B cell (primary cell): ENCODE measurements around the gene CREB5. TPM values are rescaled to one million over a fixed set of nuclear protein-coding genes. Genes with fewer than 3 reads are reported as not detected.

Experiments used
- ATAC-seq: fragments of 200-7000 bp; cut with Tn5 transposase; one replicate; pipeline ENCODE4 v1.10.0; 2021; ENCODE audit warnings: low read depth, mild to moderate bottlenecking, moderate number of reproducible peaks, moderate library complexity
- CTCF ChIA-PET: fragments of 350-600 bp; sonication (Branson Sonifier 250); formaldehyde crosslinking; loops from one replicate; lab custom pipeline; 2021; ENCODE audit warnings: antibody characterized with exemption, inconsistent platforms; lab: Charles Lee
- POLR2A ChIA-PET: fragments of 350-600 bp; sonication (Branson Sonifier 250); formaldehyde crosslinking; loops from one replicate; lab custom pipeline; 2021; ENCODE audit warnings: antibody characterized with exemption; lab: Charles Lee
- DNase-seq: peaks from one replicate; pipeline ENCODE4 v3.0.0; 2013
- H2AFZ ChIP-seq: 2 replicates; pipeline ENCODE4 v1.6.1; 2012; ENCODE audit warnings: mild to moderate bottlenecking, low read depth, low read length; ENCODE audit not compliant: insufficient read depth, poor library complexity, severe bottlenecking
- H3K27ac ChIP-seq, 2 donors: 1 replicate in 1 of 2; 2 replicates in 1 of 2; pipeline ENCODE4 v1.5.1; 2012 to 2013; ENCODE audit warnings: low read length in 2 of 2, mild to moderate bottlenecking in 2 of 2, moderate library complexity in 1 of 2
- H3K27me3 ChIP-seq, 4 experiments: fragments of 200-600 bp in 1 of 4; sonication (generic) in 1 of 4; replicated peaks in 1 of 4; 1 replicate in 2 of 4; 2 replicates in 2 of 4; pipeline versions ENCODE4 v1.6.1 to v1.7.0; 2013 to 2016; ENCODE audit warnings: low read length in 3 of 4, mild to moderate bottlenecking in 2 of 4, mixed read lengths in 1 of 4, moderate library complexity in 1 of 4; ENCODE audit not compliant: insufficient read depth in 4 of 4, control insufficient read depth in 3 of 4; ENCODE audit errors: control extremely low read depth in 1 of 4
- H3K36me3 ChIP-seq, 2 experiments: replicated peaks in 1 of 2; 1 replicate in 1 of 2; 2 replicates in 1 of 2; pipeline versions ENCODE4 v1.6.1 to v1.7.1; 2013; ENCODE audit warnings: low read length in 1 of 2; ENCODE audit not compliant: insufficient read depth in 2 of 2, control insufficient read depth in 1 of 2; ENCODE audit errors: control extremely low read depth in 1 of 2, extremely low read depth in 1 of 2
- H3K4me1 ChIP-seq, 2 donors: fragments of 200-600 bp in 1 of 2; sonication (generic) in 1 of 2; 1 replicate in 1 of 2; 2 replicates in 1 of 2; pipeline versions ENCODE4 v1.5.1 to v1.6.1; 2013 to 2017; ENCODE audit warnings: low read length in 2 of 2; ENCODE audit not compliant: control insufficient read depth in 2 of 2, insufficient read depth in 2 of 2
- H3K4me2 ChIP-seq: replicated peaks from 2 replicates; pipeline ENCODE3; 2012; ENCODE audit warnings: mild to moderate bottlenecking, low read depth, low read length; ENCODE audit not compliant: poor library complexity, severe bottlenecking
- H3K4me3 ChIP-seq, 5 experiments: fragments of 200-600 bp in 1 of 5; sonication (generic) in 1 of 5; 1 replicate in 3 of 5; 2 replicates in 2 of 5; pipeline versions ENCODE4 v1.5.1 to v1.7.0; 2011 to 2016; ENCODE audit warnings: low read length in 4 of 5, mild to moderate bottlenecking in 4 of 5, low read depth in 2 of 5, control low read depth in 1 of 5, moderate library complexity in 1 of 5; ENCODE audit not compliant: insufficient read depth in 1 of 5; ENCODE audit errors: control extremely low read depth in 1 of 5, extremely low read depth in 1 of 5
- H3K79me2 ChIP-seq: fragments of 200-600 bp; sonication (generic); one replicate; pipeline ENCODE4 v1.6.0; 2016; ENCODE audit warnings: low read length; ENCODE audit not compliant: control insufficient read depth, insufficient read depth
- H3K9ac ChIP-seq: fragments of 200-600 bp; sonication (generic); 2 replicates; pipeline ENCODE4 v1.6.1; 2017; ENCODE audit warnings: mild to moderate bottlenecking, low read length, moderate library complexity
- H3K9me3 ChIP-seq, 3 donors: one replicate each; pipeline versions ENCODE4 v1.6.1 to v1.7.1; 2013; ENCODE audit warnings: low read length in 2 of 3; ENCODE audit not compliant: control insufficient read depth in 2 of 3, insufficient read depth in 1 of 3; ENCODE audit errors: control extremely low read depth in 1 of 3
- H4K20me1 ChIP-seq: 2 replicates; pipeline ENCODE4 v1.6.0; 2012; ENCODE audit warnings: mild to moderate bottlenecking, low read length; ENCODE audit not compliant: insufficient read depth, control insufficient read depth, poor library complexity, severe bottlenecking
- H3K27ac Mint-ChIP-seq: one replicate; pipeline ENCODE4 v1.8.0; 2021; ENCODE audit warnings: mixed read lengths
- H3K27me3 Mint-ChIP-seq: one replicate; pipeline ENCODE4 v1.8.0; 2021; ENCODE audit warnings: mixed read lengths
- H3K4me1 Mint-ChIP-seq: one replicate; pipeline ENCODE4 v1.8.0; 2021; ENCODE audit warnings: mixed read lengths
- H3K4me3 Mint-ChIP-seq: one replicate; pipeline ENCODE4 v1.8.0; 2021; ENCODE audit warnings: mixed read lengths
- H3K9me3 Mint-ChIP-seq: one replicate; pipeline ENCODE4 v1.8.0; 2022; ENCODE audit warnings: mixed read lengths; ENCODE audit not compliant: insufficient read depth
- EZH2 ChIP-seq: IDR thresholded peaks from 2 replicates; pipeline ENCODE4 v1.6.1; 2012; ENCODE audit warnings: borderline replicate concordance, low read depth, mild to moderate bottlenecking, moderate library complexity, low read length; ENCODE audit not compliant: insufficient read depth, poor library complexity, severe bottlenecking
- WGBS: methylation state at CpG from one replicate; pipeline ENCODE4 v1.1.5; 2013; ENCODE audit warnings: missing lambda C conversion rate; ENCODE audit not compliant: insufficient coverage; 5-methylcytosine and 5-hydroxymethylcytosine counted together
- intact Hi-C: fragments of 100-400 bp; cut with micrococcal nuclease; formaldehyde crosslinking; loops from one replicate; pipeline ENCODE4 v1.10.0; 2022
- polyA plus RNA-seq: library from polyadenylated mRNA; depleted of rRNA; stranded (reverse); fragments of >200 nt; gene quantifications from 2 replicates; pipeline ENCODE4 v1.2.3, GENCODE V29; 2012
- total RNA-seq, 2 donors: library from RNA; stranded (reverse); fragments of 120-200 nt in 1 of 2; gene quantifications; 1 replicate in 1 of 2; 2 replicates in 1 of 2; pipeline versions ENCODE4 v1.2.3 to v1.2.4, GENCODE V29; 2013 to 2022
- TF ChIP-seq, protein P1 (sequence below): fragments of 200-600 bp; IDR thresholded peaks from one replicate; pipeline ENCODE4 v1.8.0; 2022; ENCODE audit warnings: antibody characterized with exemption, mild to moderate bottlenecking

Gene CREB5
- total and polyA plus RNA-seq, 2 donors (not counting 1 experiment from before 2014, with no cell fraction given): 0.05 to 0.95 TPM

DNA sequence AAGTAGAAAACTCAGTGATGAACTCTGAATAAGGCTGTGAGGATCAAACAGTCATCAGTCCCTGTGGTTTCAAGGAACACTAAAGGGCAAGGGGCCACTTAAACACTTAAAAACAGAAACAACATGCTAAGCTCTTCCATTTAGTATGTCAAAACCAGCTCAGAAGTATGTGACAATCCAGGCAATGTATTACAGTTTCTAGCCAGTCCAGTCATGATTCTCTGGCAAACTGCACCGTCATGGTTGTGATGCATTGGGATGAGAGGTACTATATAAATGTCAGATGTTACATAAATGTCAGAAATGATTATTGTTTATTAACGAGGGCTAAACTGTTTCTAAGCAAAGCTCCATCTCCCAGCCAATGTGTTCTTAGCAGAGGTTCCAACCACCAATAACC, 4.7 kb upstream of the CREB5 start:
- H3K4me2 ChIP-seq: no peak overlapping the region
- peak overlapping the region; percentile 11 for H3K4me3 Mint-ChIP-seq
- H3K9me3 Mint-ChIP-seq: no peaks in the 10 kb centered on the region
- ATAC-seq (no peak), DNase-seq (no peak)
- no peak overlapping the region for H2AFZ ChIP-seq
- H3K79me2 ChIP-seq: no peaks in the 10 kb centered on the region
- H4K20me1 ChIP-seq: no peaks in the 10 kb centered on the region
- no peak overlapping the region for H3K4me3 ChIP-seq
- peaks cover 31 to 36% of the 10 kb centered on the region in 2 donors for H3K4me1 ChIP-seq
- ChIA-PET CTCF (interaction anchor here (1.9 kb wide), 1 partner anchor 18 kb away, joined by 6 read pairs; no protein-coding TSS in a partner anchor), POLR2A (no interaction called here)
- WGBS: 80% methylated on average over 1 of the region's 2 CpGs
- TF ChIP-seq, protein P1, sequence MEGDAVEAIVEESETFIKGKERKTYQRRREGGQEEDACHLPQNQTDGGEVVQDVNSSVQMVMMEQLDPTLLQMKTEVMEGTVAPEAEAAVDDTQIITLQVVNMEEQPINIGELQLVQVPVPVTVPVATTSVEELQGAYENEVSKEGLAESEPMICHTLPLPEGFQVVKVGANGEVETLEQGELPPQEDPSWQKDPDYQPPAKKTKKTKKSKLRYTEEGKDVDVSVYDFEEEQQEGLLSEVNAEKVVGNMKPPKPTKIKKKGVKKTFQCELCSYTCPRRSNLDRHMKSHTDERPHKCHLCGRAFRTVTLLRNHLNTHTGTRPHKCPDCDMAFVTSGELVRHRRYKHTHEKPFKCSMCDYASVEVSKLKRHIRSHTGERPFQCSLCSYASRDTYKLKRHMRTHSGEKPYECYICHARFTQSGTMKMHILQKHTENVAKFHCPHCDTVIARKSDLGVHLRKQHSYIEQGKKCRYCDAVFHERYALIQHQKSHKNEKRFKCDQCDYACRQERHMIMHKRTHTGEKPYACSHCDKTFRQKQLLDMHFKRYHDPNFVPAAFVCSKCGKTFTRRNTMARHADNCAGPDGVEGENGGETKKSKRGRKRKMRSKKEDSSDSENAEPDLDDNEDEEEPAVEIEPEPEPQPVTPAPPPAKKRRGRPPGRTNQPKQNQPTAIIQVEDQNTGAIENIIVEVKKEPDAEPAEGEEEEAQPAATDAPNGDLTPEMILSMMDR: no peak
- TF ChIP-seq EZH2: no peak
- no peaks in the 10 kb centered on the region for H3K36me3 ChIP-seq
- H3K9ac ChIP-seq: no peak overlapping the region
- intact Hi-C loops: no loop called here
- H3K4me1 Mint-ChIP-seq: peaks cover 33% of the 10 kb centered on the region
- H3K27ac Mint-ChIP-seq: no peak overlapping the region
- H3K9me3 ChIP-seq: peaks cover 0 to 4% (median 0%) of the 10 kb centered on the region in 3 donors
- H3K27me3 Mint-ChIP-seq: peaks cover 54% of the 10 kb centered on the region
- peaks cover 0 to 52% (median 30%) of the 10 kb centered on the region in 4 experiments for H3K27me3 ChIP-seq
- no peak overlapping the region for H3K27ac ChIP-seq

DNA sequence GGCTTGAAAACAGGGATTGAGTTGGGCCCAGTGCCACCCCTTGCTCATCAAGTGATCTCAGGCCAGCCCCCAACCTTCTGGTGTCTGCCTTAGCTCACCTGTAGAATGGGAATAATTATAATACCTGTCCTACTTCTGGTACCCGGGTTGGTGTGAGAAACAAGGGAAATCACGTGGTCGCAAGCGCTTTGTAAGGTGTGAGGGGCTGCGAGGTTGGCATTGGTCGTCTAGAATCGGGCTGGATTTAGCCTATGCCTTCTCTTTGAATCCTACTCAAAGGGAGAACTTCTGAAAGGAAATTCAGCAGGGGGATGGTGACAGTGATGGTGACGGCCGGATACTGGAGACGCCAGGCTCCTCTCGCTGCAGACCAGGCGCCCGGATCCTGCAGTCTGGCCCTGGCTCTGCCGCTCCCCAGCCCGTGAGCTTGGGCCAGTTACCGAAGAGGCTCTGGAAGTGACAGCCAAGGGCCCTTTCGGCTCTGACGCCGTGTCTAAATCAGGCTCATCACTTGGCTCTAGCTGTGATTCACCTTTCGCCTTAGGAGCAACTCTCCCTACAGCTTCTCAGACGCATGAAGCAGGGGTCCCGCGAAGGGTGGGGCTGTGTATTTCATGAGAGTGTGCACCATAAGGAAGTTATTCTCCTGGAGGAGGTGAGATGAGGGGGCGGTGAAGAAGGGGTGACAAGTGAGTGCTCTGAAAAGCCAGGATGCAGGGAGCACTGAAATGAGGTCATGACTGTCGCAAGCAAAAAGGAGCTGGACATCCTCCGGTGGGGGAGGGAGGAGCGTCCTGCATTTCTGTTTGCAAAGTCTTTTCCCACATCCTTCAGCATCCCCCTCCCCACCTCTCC, 4.0 kb upstream of the CREB5 start:
- H3K4me2 ChIP-seq: peak overlapping the region; percentile 95

More for the DNA sequence above, 4.0 kb upstream of the CREB5 start:
- no peaks in the 10 kb centered on the region for H3K36me3 ChIP-seq
- CTCF ChIA-PET: interaction anchor here (1.9 kb wide), 1 partner anchor 19 kb away, joined by 6 read pairs; no protein-coding TSS in a partner anchor
- intact Hi-C loops: no loop called here
- peak overlapping the region; percentile 35 for H3K9ac ChIP-seq
- H2AFZ ChIP-seq: peak overlapping the region; percentile 65
- peaks cover 0 to 4% (median 0%) of the 10 kb centered on the region in 3 donors for H3K9me3 ChIP-seq
- H3K4me1 ChIP-seq: peaks cover 31 to 39% of the 10 kb centered on the region in 2 donors
- Mint-ChIP-seq H3K9me3 (no peaks in the 10 kb centered on the region), H3K27me3 (peaks cover 59% of the 10 kb centered on the region), H3K4me1 (peaks cover 35% of the 10 kb centered on the region), H3K27ac (no peak overlapping the region), H3K4me3 (peak overlapping the region; percentile 99)
- WGBS: 51% methylated on average over 21 of the region's 27 CpGs
- peaks cover 0 to 52% (median 33%) of the 10 kb centered on the region in 4 experiments for H3K27me3 ChIP-seq
- TF ChIP-seq, protein P1: no peak
- TF ChIP-seq EZH2: no peak
- DNase-seq (peak; percentile 26), ATAC-seq (no peak)
- no peak overlapping the region for H3K27ac ChIP-seq
- no peaks in the 10 kb centered on the region for H3K79me2 ChIP-seq
- H4K20me1 ChIP-seq: no peaks in the 10 kb centered on the region
- H3K4me3 ChIP-seq: peak overlapping the region in 3 of 5 experiments; percentile 34 to 73 (median 54)
- POLR2A ChIA-PET: no interaction called here
